H9 (cell line): ENCODE measurements around the gene DEGS2. TPM values are rescaled to one million over a fixed set of nuclear protein-coding genes. Genes with fewer than 3 reads are reported as not detected.
A peak's percentile ranks its signal among the peaks of the same experiment; 100 is the strongest.

ENCODE experiments used
- DNase-seq: peaks from one replicate; pipeline ENCODE4 v3.0.0-alpha.2; 2017
- H2AFZ ChIP-seq: one replicate; pipeline ENCODE4 v1.6.1; 2013; ENCODE audit warnings: mild to moderate bottlenecking, low read length, control low read depth, moderate library complexity
- H2AK5ac ChIP-seq: 2 replicates; pipeline ENCODE4 v1.6.1; 2013; ENCODE audit warnings: low read length, control low read depth, mixed read lengths; ENCODE audit not compliant: insufficient read length
- H2BK120ac ChIP-seq: one replicate; pipeline ENCODE4 v1.6.1; 2013; ENCODE audit warnings: low read depth, mild to moderate bottlenecking, low read length, control low read depth, inconsistent platforms; ENCODE audit not compliant: poor library complexity, severe bottlenecking
- H2BK12ac ChIP-seq: 2 replicates; pipeline ENCODE4 v1.6.1; 2013; ENCODE audit warnings: low read length, control low read depth, mixed read lengths, low read depth; ENCODE audit not compliant: insufficient read length
- H2BK15ac ChIP-seq: 2 replicates; pipeline ENCODE4 v1.6.1; 2013; ENCODE audit warnings: low read depth, low read length, control low read depth
- H2BK20ac ChIP-seq: one replicate; pipeline ENCODE4 v1.6.1; 2013; ENCODE audit warnings: low read depth, mild to moderate bottlenecking, low read length, control low read depth, inconsistent platforms; ENCODE audit not compliant: poor library complexity, severe bottlenecking
- H2BK5ac ChIP-seq: 2 replicates; pipeline ENCODE4 v1.6.1; 2013; ENCODE audit warnings: low read length, control low read depth, mixed read lengths; ENCODE audit not compliant: insufficient read length
- H3K14ac ChIP-seq: 2 replicates; pipeline ENCODE4 v1.6.1; 2013; ENCODE audit warnings: low read length, control low read depth; ENCODE audit not compliant: insufficient read depth
- H3K18ac ChIP-seq: 2 replicates; pipeline ENCODE4 v1.6.1; 2013; ENCODE audit warnings: low read depth, mild to moderate bottlenecking, mixed read lengths, low read length, control low read depth; ENCODE audit not compliant: insufficient read length
- H3K23ac ChIP-seq: 2 replicates; pipeline ENCODE4 v1.6.1; 2013; ENCODE audit warnings: low read length, control low read depth, mixed read lengths, low read depth; ENCODE audit not compliant: insufficient read length
- H3K23me2 ChIP-seq: 2 replicates; pipeline ENCODE4 v1.6.1; 2013; ENCODE audit warnings: low read depth, mild to moderate bottlenecking, mixed read lengths, low read length, control low read depth; ENCODE audit not compliant: insufficient read length, poor library complexity, severe bottlenecking
- H3K27ac ChIP-seq: 2 replicates; pipeline ENCODE4 v1.5.1; 2013; ENCODE audit warnings: low read length, control low read depth, mixed read lengths, low read depth; ENCODE audit not compliant: insufficient read length
- H3K27me3 ChIP-seq: 2 replicates; pipeline ENCODE4 v1.6.1; 2013; ENCODE audit warnings: low read length, control low read depth, inconsistent platforms; ENCODE audit not compliant: insufficient read depth
- H3K4ac ChIP-seq: 2 replicates; pipeline ENCODE4 v1.6.1; 2013; ENCODE audit warnings: low read depth, mild to moderate bottlenecking, control low read depth, inconsistent platforms, low read length, moderate library complexity
- H3K4me1 ChIP-seq: 2 replicates; pipeline ENCODE4 v1.6.1; 2013; ENCODE audit warnings: low read length, control low read depth, inconsistent platforms; ENCODE audit not compliant: insufficient read depth
- H3K4me2 ChIP-seq: 2 replicates; pipeline ENCODE4 v1.6.1; 2013; ENCODE audit warnings: low read length, control low read depth, mixed read lengths; ENCODE audit not compliant: insufficient read length, insufficient read depth
- H3K56ac ChIP-seq: 2 replicates; pipeline ENCODE4 v1.6.1; 2013; ENCODE audit warnings: low read depth, mild to moderate bottlenecking, mixed read lengths, low read length, control low read depth; ENCODE audit not compliant: insufficient read length
- H3K79me1 ChIP-seq: 2 replicates; pipeline ENCODE4 v1.6.1; 2013; ENCODE audit warnings: low read depth, mild to moderate bottlenecking, moderate library complexity, low read length, control low read depth, inconsistent platforms; ENCODE audit not compliant: insufficient read depth, poor library complexity, severe bottlenecking
- H3K79me2 ChIP-seq: 2 replicates; pipeline ENCODE4 v1.6.1; 2013; ENCODE audit warnings: low read length, control low read depth, inconsistent platforms; ENCODE audit not compliant: insufficient read depth
- H3K9ac ChIP-seq: 2 replicates; pipeline ENCODE4 v1.6.1; 2013; ENCODE audit warnings: low read length, control low read depth, mixed read lengths; ENCODE audit not compliant: insufficient read length; ENCODE audit errors: extremely low read depth
- H3K9me3 ChIP-seq: one replicate; pipeline ENCODE4 v1.6.1; 2013; ENCODE audit warnings: low read depth, low read length, inconsistent platforms; ENCODE audit not compliant: control insufficient read depth
- H3T11ph ChIP-seq: one replicate; pipeline ENCODE4 v1.6.1; 2013; ENCODE audit warnings: mild to moderate bottlenecking, low read length, control low read depth, inconsistent platforms
- H4K20me1 ChIP-seq: one replicate; pipeline ENCODE4 v1.6.1; 2013; ENCODE audit not compliant: control insufficient read depth, insufficient read length, insufficient read depth
- H4K5ac ChIP-seq: 2 replicates; pipeline ENCODE4 v1.6.1; 2013; ENCODE audit warnings: low read depth, mild to moderate bottlenecking, mixed read lengths, low read length, control low read depth; ENCODE audit not compliant: insufficient read length
- H4K8ac ChIP-seq: replicated peaks from 2 replicates; pipeline ENCODE4 v1.6.1; 2013; ENCODE audit warnings: low read length, control low read depth, mixed read lengths, low read depth; ENCODE audit not compliant: insufficient read length
- H4K91ac ChIP-seq: 2 replicates; pipeline ENCODE4 v1.6.1; 2013; ENCODE audit warnings: low read depth, mild to moderate bottlenecking, moderate library complexity, mixed read lengths, low read length, control low read depth; ENCODE audit not compliant: insufficient read length
- H3K27ac Mint-ChIP-seq, 3 experiments: 2 replicates in 2 of 3; 3 replicates in 1 of 3; pipeline ENCODE4 v1.8.0; 2020 to 2021; ENCODE audit warnings: mixed read lengths in 3 of 3, mild to moderate bottlenecking in 1 of 3, moderate library complexity in 1 of 3
- H3K27me3 Mint-ChIP-seq: 2 replicates; pipeline ENCODE4 v1.8.0; 2021; ENCODE audit warnings: low read depth, mild to moderate bottlenecking, moderate library complexity, mixed read lengths
- H3K36me3 Mint-ChIP-seq, 3 experiments: 2 replicates in 2 of 3; 3 replicates in 1 of 3; pipeline ENCODE4 v1.8.0; 2020 to 2021; ENCODE audit warnings: low read depth in 3 of 3, mixed read lengths in 3 of 3; ENCODE audit not compliant: insufficient read depth in 1 of 3
- H3K4me1 Mint-ChIP-seq, 2 experiments: 2 replicates each; pipeline ENCODE4 v1.8.0; 2020; ENCODE audit warnings: mixed read lengths in 2 of 2
- H3K4me3 Mint-ChIP-seq, 2 experiments: 2 replicates in 1 of 2; 3 replicates in 1 of 2; pipeline ENCODE4 v1.8.0; 2020 to 2021; ENCODE audit warnings: mild to moderate bottlenecking in 2 of 2, mixed read lengths in 2 of 2, moderate library complexity in 1 of 2
- H3K9me3 Mint-ChIP-seq, 2 experiments: 2 replicates in 1 of 2; 3 replicates in 1 of 2; pipeline ENCODE4 v1.8.0; 2020; ENCODE audit warnings: mild to moderate bottlenecking in 2 of 2, mixed read lengths in 2 of 2, moderate library complexity in 1 of 2
- WGBS: extraction: QIAGEN DNeasy Blood & Tissue Kit; methylation state at CpG from one replicate; pipeline ENCODE4 v1.1.7; 2013; ENCODE audit warnings: missing lambda C conversion rate, low lambda C conversion rate, mixed read lengths; ENCODE audit not compliant: insufficient read length; ENCODE audit errors: extremely low coverage; 5-methylcytosine and 5-hydroxymethylcytosine counted together
- total RNA-seq: library from RNA; stranded (reverse); gene quantifications from 2 replicates; pipeline ENCODE4 v1.2.1, GENCODE V29; 2021
- TF ChIP-seq, protein P1 (sequence below): fragments of 200-600 bp; sonication (generic); conservative IDR thresholded peaks from 3 replicates; pipeline ENCODE4 v1.8.0; 2021; ENCODE audit warnings: antibody characterized with exemption, mild to moderate bottlenecking

The DEGS2 gene
- total RNA-seq, 1 experiment from 2014 or later: 0.72 TPM

DNA sequence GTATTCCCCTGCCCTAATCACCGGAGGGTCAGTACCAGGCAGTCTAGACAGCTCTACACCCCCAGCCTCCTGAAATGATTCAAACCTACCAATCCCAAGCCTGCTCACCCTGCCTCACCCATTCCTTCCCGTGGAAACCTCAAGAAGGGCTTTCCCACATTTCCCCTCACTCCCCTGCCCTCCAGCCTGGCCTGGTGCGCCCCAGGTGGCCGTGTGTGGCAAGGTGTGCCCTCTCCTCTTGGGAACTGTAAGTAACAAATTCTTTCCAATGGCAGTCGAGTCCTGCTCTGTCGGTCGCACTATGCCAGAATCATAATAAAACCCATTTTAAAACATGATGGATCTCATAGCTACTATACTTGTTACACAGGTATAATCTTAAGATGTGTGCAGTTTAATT, 13.9 kb upstream of the DEGS2 start:
- Mint-ChIP-seq H3K9me3 (peaks cover 0 to 2% of the 10 kb centered on the region in 2 experiments; a peak in 1 of 5 replicates), H3K27me3 (peaks cover 5% of the 10 kb centered on the region), H3K4me1 (peaks cover 0 to 7% of the 10 kb centered on the region in 2 experiments; a peak in 3 of 4 replicates), H3K36me3 (no peaks in the 10 kb centered on the region), H3K4me3 (no peak overlapping the region), H3K27ac (peak overlapping the region in 1 of 3 experiments; percentile 13; a peak in 1 of 7 replicates)
- Histone ChIP-seq H3K9me3 (no peaks in the 10 kb centered on the region), H3K27ac (no peak overlapping the region), H4K8ac (no peak overlapping the region), H3K4ac (no peak overlapping the region), H4K91ac (no peak overlapping the region), H2BK5ac (no peak overlapping the region), H2AFZ (no peak overlapping the region), H3K18ac (no peak overlapping the region), H3K14ac (no peak overlapping the region; the same call in 1 of the 2 replicates), H2BK120ac (no peak overlapping the region), H2BK20ac (no peak overlapping the region), H3K27me3 (no peaks in the 10 kb centered on the region), H3K4me1 (no peaks in the 10 kb centered on the region; the same call in 1 of the 2 replicates), H3K56ac (no peak overlapping the region), H3T11ph (no peak overlapping the region), H2AK5ac (no peak overlapping the region), H3K9ac (no peak overlapping the region), H2BK12ac (no peak overlapping the region), H4K5ac (no peak overlapping the region), H2BK15ac (no peak overlapping the region), H4K20me1 (no peaks in the 10 kb centered on the region), H3K23ac (no peak overlapping the region), H3K79me1 (no peaks in the 10 kb centered on the region), H3K4me2 (no peak overlapping the region), H3K79me2 (no peaks in the 10 kb centered on the region; the same call in 1 of the 2 replicates), H3K23me2 (peaks cover 5% of the 10 kb centered on the region)
- WGBS: no CpG with 5 or more reads among the region's 7 CpGs
- peak; percentile 29 for DNase-seq
- TF ChIP-seq, protein P1, sequence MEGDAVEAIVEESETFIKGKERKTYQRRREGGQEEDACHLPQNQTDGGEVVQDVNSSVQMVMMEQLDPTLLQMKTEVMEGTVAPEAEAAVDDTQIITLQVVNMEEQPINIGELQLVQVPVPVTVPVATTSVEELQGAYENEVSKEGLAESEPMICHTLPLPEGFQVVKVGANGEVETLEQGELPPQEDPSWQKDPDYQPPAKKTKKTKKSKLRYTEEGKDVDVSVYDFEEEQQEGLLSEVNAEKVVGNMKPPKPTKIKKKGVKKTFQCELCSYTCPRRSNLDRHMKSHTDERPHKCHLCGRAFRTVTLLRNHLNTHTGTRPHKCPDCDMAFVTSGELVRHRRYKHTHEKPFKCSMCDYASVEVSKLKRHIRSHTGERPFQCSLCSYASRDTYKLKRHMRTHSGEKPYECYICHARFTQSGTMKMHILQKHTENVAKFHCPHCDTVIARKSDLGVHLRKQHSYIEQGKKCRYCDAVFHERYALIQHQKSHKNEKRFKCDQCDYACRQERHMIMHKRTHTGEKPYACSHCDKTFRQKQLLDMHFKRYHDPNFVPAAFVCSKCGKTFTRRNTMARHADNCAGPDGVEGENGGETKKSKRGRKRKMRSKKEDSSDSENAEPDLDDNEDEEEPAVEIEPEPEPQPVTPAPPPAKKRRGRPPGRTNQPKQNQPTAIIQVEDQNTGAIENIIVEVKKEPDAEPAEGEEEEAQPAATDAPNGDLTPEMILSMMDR: peak; percentile 31; the same call in 1 of the 3 replicates
